Stimulated activated CD4-positive, alpha-beta T cell treated with anti-CD3 and anti-CD28 coated beads, Interleukin-15, amount 100 ng/mL, for 48 hours (primary cell): ENCODE results near the gene GRK3.
"Not testable (repeated sequence)": the region's sequence is repeated elsewhere in the genome, so short reads cannot be mapped to it uniquely, and the experiment has no call there.

Source experiments
- DNase-seq, 2 donors: peaks; one replicate each; pipeline ENCODE4 v3.0.0-alpha.2; 2020; ENCODE audit warnings: low read depth in 2 of 2

Gene GRK3

DNA sequence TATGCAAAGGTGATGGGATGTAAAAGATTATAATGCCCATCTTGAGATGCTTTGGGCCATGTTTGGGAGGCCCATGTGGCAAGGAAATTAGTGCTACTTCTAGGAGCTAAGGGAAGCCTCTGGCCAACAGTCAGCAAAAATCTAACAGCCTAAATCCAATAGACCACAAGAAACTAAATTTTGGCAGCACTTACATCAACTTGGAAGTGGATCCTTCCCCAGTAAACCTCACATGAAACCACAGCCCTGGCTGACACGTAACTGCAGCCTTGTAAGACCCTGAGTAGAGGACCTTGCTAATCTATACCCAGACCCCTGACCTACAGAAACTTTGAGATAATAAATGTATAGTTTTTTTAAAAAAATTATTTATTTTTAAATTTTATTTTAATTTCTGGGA lies 13.1 kb upstream of the GRK3 start:
- no peak for DNase-seq

DNA sequence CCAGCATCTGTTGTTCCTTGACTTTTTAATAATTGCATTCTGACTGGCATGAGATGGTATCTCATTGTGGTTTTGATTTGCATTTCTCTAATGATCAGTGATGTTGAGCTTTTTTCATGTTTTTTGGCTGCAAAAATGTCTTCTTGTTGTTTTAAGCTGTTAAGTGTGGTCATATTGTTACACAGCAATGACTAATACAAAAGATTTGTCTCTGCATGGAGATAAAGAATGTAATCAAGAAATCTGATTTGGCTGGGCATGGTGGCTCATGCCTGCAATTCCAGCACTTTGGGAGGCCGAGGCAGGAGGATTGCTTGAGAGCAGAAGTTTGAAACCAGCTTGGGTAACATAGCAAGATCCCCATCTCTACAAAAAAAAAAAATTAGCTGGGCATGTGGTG lies 12.1 kb upstream of the GRK3 start:
- not testable (repeated sequence) for DNase-seq

- DNase-seq, result no peak
Observed at GRCh38 chr22:25553131-25553530, 11.3 kb upstream of the GRK3 start.

- DNase-seq, result no peak
Observed at GRCh38 chr22:25554238-25554671, 10.2 kb upstream of the GRK3 start.

DNA sequence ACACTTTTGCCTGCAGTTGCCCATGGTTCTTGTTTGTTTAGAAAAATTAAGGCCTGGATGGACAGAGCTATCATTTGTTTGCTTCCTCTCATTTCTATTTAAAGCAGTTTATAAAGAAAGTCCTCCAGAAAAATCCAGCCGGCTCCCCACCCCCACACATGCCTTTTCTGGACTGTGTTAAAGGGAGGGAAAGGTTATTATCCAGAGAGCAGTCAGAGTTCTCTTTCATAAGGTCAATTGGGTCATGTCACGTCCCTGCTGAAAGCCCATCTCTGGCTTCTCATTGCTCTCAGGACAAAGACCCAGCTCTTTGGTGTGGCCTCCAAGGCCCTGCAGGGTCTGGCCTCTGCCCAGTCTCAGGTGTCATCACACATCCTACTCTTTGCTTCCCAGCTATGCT lies 9.8 kb upstream of the GRK3 start:
- DNase-seq, result no peak

DNA sequence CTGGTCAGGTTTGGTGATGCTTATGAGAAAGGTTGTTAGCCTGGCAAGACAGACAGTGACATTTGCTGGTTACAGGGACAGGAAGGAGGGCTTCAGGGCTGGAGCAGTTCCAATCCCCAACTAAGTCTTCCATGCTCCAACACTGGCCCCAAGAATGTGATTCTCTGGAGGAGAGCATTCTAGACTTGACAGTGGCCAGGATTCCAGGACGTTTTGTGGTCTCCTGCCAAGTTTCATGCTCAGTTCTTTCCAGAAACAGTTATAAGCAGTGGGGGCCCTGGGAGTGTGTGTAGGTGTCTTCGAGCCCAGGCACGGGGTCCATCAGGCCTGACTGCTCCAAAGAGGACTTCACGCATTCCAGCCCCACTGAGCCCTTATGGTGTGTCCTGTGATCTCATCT lies 8.9 kb upstream of the GRK3 start:
- DNase-seq, result no peak

GRCh38 chr22:25557218-25557617 lies 7.3 kb upstream of the GRK3 start:
- DNase-seq, result no peak

- no peak for DNase-seq
Observed at GRCh38 chr22:25558341-25558740, 6.1 kb upstream of the GRK3 start.

DNA sequence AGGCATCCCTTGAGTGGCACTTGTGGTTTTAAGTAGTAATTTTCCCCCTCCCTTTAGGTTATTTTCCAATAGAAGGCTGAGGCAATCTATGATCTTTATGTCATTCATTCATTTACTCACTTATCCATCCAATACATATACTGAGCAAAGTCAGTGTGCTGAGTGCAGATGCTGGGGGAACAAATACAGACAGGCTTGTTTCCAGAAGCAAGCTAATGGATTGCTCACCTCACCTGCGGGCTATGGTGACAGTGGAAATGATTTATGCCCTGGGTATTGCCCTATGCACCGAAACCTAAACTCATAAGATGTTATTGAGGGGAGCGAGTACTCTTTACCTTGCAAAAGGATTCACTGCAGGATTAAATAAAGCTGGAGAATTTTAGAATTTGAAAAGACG lies 4.6 kb upstream of the GRK3 start:
- DNase-seq, result not testable (repeated sequence)

DNA sequence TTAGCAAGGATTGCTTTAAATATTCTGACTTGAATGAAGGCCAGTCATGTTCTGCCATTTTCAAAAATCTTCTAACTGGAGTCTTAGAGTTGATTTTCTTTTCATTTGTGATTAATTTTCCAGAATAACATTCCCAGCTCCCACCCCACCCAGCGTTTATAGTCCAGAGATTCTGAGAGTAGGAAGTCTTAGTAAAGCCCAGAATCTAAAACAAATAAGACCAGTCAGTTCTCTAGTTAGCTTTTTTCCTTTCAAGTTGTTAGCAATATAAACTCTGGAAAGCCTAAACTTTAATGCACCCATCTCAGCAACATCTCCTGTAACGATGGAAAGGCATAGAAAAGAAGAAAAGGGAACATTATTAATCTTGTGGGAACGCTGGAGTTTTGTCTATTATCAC lies 3.3 kb upstream of the GRK3 start:
- not testable (repeated sequence) for DNase-seq

DNA sequence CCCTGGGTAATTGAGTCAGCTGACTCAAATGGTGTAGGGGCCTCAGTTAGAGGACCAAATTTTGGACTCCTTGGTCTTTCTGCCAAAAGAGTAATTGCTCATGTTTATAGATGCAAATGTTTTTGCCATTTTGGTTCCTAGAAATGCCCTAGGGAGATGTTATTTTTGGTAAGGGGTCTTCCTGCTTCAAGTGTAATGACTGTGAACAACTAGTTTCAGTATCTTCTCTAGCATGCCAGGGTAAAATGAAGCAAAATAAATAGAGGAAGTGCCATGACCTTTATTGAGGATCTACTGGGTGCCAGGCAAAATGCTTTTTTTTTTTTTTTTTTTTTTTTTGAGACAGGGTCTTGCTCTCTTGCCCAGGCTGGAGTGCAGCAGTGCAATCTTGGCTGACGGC lies 2.5 kb upstream of the GRK3 start:
- not testable (repeated sequence) for DNase-seq

DNA sequence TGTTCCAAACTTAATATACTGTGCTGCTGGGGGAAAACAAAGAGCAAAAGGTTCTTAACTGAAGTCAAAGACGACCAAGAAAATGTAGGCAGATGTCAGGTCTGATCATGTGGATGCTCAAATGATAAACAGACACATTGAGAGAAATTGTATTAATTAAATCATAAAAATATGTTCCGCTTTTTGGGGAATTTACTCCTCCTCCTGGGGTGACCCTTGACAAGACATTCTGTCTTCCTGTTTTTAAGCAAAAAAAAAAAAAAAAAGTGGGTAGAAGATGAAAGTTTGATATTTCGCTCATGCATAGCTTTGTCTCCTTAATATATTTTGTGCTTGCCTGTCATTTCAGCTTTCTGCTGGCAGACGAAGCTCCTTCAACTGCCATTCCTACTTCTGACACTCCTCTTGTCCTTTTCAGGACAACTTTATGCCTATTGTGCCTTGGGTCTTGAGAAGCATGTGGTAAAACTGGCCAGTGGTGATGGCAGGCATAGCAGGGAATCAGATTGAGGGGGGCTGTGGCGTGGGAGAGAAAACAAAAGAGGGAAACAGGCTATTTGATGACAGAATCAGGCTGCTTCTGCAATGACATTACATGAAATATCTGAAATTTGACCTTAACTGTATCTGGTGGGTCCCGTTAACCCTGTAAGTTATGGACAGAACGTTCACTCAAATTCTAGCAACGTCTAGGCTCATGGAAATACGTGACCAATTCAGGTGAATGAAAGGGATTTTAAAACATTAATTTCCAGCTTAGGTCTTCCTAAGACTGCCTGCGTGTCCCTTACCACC lies 1.3 kb upstream of the GRK3 start:
- not testable (repeated sequence) for DNase-seq

DNA sequence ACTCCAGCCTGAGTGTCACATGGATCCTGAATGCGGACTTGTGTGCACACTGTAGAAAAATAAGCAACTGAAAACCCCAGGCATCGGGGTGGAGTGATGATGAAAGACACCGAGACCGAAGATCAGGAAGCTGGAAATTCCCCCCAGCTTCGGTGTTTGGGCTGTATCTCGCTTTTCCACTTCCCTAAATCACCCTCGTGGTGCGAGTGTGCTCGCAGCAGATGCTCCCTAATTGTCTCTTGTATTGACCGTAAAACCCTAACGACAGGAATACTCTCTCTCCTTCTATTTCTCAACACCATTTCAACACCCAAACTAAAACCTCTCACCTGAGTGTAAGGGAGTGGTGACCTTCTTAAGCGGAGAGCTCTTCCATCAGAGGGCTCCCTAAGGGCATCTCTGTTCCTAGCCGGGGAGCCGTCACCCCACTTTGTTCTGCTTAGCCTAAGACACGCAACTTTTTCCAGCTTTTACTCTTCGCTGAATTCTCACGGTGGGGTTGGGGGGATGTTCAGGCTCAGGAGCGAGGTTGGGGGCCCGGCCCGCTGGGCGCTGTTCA lies 635 bp upstream of the GRK3 start:
- no peak for DNase-seq

DNA sequence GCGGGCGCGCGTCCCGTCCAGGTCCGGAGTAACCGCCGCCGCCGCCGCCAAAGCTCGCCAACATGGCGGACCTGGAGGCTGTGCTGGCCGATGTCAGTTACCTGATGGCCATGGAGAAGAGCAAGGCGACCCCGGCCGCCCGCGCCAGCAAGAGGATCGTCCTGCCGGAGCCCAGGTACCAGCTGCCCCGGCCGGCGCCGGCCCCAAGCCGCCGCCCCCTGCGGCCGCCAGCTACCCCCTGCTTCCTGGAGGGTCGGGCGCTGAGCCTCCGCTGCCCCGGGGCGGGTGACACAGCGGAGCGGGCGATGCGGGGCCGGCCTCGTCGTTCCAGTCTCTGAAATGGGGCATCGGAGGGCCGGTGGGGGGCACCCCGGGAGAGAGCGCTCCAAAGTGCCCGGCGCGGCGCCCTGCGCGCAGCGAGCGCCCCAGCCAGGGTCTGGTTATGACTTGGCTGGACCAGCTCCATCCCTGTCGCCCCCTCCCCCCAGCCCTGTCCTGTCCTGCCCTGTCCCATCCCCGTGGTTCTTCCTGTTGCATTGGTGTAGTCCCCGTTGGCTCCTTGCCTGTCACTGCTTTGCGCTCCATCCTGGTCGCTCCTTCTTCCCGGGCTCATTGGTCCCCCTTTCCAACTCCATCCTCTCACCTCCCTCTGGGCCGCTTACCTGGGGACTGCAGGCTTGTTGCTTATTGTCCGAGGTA lies 653 bp downstream of the GRK3 start:
- DNase-seq, result peak in 1 of 2 donors; percentile 4

- no peak for DNase-seq
Observed at GRCh38 chr22:25566186-25566897, 1.9 kb downstream of the GRK3 start.

GRCh38 chr22:25566898-25567235 lies 2.4 kb downstream of the GRK3 start:
- DNase-seq, result no peak

DNA sequence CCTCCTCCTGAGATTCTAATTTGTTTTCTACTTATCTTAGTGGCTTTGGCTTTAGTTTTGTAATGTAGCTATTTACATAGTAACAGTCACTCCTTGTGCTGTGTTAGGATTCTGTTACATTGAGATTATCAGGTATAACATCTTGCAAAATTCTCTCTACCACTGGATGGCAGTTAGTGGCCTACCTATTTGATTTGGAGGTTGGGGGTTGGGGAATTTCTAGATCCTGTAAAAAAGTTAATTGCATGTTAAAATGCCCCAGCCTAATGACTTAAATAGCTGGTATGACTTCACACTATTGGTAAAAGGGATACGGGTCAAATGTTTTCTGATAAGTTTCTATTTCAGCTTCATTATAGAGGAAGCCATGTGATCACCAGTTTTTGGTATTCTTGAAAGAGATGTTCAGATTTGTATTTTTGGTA lies 2.8 kb downstream of the GRK3 start:
- no peak for DNase-seq

GRCh38 chr22:25568066-25568465 lies 3.6 kb downstream of the GRK3 start:
- DNase-seq, result not testable (repeated sequence)

DNA sequence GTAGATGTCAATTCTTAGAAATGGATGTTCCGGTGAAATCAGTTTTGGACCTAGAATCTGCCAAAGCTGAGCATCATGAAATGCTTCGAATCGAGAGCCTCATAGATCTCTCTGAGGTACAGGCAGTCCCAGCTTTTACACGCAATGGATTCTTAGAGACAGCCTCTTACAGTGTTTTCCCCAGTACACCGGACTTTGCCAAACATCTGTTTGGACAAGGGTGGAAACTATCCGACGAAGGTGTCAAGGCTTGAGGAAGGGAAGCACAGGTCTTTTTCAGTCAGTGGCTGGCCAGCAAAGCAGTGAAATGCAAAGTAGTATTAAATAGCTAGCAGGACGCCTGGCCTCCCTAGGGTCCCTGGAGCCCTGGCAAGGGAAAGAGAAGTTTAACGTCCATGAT lies 4.9 kb downstream of the GRK3 start:
- DNase-seq, result no peak

- no peak for DNase-seq
Observed at GRCh38 chr22:25569983-25570382, 5.5 kb downstream of the GRK3 start.

- DNase-seq, result no peak
Observed at GRCh38 chr22:25570486-25570885, 6.0 kb downstream of the GRK3 start.

GRCh38 chr22:25571969-25572707 lies 7.7 kb downstream of the GRK3 start:
- DNase-seq, result not testable (repeated sequence)
